GM21786 (cell line): Measurements from ENCODE around the gene THBS3.
"Not testable (repeated sequence)": the region's sequence is repeated elsewhere in the genome, so short reads cannot be mapped to it uniquely, and the experiment has no call there.

Source experiments
- ATAC-seq: cut with Tn5 transposase; IDR thresholded peaks from one replicate; pipeline ENCODE4 v1.9.1; 2021; ENCODE audit not compliant: unreplicated experiment

THBS3 gene

GRCh38 chr1:155155996-155156643, 51.6 kb downstream of the THBS3 start:
- ATAC-seq, result not testable (repeated sequence)
